ENCODE measurements around the gene PCTP.

The PCTP gene

DNA sequence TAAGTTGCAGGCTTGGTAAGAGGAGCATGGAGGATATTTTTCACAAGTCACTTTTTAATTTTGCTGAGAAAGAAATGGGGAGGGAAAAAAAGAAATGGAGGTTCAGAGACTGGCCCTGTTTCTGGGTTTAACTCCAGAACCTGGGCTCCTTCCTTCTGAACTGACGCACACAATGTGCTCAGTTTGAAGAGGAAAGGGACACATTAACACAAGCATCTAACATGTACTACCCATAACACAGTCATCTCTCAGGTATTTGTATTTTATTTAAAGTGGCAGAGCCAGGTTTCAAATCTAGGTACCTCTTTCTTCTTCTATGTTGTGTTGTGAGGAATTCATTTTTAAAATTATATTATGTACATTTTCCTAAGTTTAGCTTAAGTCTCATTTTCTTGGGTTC lies 22.9 kb upstream of the PCTP start:
- no peak for DNase-seq

DNA sequence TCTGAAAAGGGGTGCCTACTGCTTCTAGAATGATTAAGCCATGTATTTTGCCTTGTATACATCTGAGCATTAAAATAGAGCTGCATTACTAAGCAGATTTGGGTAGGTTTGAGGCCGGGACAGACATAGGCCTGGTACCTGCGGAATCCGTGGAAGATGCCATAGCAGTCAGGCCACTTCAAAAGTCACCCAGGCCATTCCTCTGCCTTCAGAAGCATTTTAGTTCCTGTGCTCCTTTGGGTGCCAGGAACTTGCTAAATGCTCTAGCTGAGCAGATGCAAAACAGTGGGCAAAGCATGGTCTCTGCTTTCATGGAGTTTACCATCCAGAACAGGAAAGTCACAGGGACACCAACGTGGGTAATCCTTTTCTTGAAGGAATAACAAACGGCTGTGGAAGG lies 22.5 kb upstream of the PCTP start:
- DNase-seq: no peak

DNA sequence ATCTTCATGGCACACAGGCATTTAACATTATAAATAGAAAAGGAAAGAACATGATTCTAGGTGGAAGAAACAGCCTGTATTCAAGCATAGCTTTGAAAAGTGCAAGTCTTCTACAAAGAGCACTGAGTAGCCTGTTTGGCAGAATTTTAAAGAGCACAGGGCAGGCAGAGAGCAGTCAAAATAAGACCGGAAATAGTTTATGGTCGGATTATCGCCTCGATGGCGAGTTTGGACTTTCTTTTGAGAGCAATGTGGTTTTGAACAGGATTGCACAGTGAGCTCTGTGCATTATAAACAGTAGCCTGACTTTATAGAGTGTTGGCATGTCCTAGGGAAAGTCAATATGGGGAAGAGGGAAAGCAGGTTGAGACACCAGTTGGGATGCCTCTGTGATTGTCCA lies 22.0 kb upstream of the PCTP start:
- no peak for DNase-seq

DNA sequence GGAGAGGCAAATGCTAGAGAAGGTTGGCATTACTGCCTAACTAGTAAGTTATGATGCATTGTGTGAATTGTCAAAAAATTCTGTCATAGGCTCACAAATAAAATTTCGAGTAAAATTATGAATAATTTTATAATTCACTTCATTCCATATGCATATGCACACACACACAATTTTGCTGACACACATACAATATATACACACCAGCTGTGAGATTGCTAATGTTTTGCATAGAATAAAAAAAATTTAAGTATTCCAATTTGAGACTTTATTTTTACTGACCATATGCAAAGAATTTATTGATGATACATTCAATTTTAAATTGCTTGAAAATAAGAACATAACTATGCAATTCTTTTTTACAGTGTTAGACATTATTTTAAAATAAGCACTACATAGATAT lies 21.4 kb upstream of the PCTP start:
- DNase-seq: no peak

DNA sequence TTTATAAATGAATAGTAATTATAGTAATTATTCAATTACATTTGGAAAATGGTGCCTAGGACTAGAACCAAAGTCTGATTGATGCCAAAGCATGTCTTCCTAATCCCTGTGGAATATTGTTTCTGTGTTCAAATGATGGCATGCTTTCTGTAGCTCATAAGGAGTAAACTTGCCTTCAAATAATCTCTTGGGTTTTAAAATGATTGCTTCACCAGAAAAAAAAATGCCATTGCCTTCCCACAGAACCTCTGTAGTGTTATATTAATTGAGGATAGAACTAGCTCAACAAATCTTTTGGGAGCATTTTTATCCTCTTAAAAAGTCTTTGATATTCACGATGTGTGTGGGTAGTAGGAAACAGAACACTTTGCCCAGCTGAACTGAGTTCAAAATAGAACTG lies 20.5 kb upstream of the PCTP start:
- DNase-seq: no peak

DNA sequence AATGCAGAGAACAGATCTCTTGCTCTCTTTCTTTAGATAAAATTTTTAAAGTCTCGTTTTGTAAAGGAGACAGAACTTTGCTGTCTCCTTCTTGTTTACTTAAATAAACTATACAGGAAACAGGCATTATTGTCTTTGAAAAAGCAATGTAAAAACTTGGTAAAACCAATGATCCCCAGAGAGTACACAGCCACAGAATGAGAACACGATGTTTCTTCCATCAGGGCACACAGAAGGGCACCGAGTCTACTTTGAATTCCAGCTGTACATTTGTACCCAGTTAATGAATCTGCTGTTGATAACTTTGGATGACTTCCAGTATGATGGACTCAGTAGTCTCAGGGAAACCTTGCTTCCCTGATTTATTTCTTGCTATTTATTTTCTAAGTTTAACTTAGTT lies 20.0 kb upstream of the PCTP start:
- DNase-seq: no peak

DNA sequence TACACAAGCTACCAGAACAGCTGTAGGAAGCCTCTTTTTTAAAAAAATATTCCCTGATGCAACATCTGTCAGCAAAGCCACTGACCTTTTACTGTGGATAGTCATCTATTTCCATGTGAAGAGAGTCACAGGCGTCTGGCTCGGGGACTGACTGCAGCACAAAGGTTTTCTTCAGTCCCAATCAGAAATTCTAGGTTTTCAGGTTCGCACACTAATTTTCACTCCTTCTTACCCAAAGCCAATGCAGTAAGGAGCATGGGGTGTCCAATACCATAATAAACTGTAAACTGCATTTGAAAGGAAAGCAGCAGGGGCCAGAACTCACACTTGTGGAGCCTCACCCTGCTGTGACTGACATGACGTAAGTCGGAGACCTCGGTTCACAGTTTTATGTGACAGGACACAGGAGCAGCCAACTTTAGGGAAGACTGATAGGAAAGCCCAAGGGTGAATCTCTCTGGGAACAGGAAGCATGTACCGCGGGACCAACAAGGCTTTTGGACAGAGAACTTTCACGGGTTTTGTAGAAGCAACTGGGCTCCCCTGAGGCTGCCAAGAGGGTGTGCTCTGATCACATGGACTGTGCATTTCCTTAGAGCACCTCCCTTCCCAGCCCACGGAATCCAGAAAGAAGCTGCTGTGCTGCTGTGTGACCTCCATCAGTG lies 19.1 kb upstream of the PCTP start:
- DNase-seq: no peak

DNA sequence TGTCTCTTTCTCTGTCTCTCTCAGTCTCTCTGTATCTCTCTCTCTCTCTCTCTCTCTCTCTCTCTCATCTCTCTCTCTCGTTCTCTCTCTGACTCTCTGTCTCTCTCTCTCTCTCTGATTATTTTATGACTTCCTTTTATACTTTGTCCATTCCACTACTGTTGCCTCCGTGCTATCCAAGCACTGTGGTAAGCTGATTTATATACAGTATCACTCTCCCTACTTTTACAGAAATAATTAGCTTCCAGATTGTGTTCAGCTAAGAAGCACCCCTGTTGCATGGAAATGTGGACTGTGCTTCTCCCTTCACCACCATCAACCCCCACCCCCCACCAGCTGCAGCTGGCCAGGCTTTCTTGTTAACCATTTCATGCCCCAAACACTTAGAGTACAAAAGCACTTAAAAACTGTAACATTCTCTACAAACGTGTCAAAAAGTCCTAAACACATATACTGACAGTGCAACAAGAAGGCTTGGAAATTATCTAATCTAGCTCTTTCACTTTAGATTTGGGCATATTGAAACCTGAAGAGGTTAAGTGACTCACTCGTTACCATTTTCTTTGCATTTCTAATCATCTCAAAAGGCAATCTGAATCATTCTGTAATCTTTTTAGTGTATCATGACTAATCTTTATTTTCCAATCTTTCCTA lies 16.6 kb upstream of the PCTP start:
- no peak for DNase-seq

DNA sequence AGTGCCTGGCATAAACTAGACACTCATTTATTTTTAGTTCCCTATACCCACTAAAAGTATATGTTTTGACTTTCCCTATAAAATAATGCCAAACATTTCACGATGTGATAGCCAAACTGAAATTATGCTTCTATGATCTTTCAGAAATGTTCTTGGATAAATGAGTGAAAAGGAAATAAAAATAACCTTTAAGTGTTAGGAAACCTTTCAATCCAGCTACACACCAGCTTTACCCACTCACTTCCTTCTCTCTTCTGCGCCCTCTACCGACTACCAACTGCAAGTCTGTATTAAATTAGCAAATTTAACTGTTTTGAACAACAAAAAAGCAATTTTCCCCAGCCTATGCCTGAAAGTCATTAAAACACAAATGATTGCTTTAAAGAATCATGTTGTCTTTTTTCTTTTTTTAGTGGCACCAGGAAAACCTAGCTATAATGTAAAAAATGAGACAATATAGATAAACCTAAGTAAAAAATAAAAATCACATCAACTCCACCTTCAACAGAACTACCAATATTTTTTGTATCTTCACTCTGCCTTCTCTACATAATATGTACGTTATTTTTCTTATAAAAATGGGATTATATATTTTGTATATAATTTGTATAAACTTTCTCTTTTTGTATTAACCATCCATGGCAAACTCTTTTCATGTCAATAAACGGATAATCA lies 15.0 kb upstream of the PCTP start:
- DNase-seq: no peak

DNA sequence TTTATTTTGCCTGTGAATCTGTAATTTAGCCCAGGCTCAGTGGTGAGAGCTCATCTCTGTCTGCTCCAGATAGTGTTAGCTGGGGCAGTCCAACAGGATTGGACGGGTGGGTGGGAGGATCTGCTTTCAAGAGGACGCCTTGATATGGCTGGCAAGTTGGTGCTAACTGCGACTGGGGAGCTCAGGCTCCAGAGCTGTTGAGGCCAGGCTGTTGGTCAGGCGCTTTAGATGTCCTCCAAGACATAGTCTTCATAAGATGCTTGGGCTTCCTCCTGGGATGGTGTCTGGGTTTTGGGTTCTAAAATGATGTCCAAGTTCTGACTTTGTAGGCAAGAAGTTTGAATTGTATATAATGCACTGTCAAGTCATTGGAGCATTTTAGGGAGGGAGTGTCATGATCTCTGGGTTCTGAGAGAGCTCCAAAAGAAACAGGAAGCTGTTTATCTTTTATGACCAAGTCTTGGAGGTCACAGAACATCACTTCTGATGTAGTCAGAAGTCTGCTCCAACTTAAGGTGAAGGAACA lies 12.8 kb upstream of the PCTP start:
- DNase-seq: no peak

DNA sequence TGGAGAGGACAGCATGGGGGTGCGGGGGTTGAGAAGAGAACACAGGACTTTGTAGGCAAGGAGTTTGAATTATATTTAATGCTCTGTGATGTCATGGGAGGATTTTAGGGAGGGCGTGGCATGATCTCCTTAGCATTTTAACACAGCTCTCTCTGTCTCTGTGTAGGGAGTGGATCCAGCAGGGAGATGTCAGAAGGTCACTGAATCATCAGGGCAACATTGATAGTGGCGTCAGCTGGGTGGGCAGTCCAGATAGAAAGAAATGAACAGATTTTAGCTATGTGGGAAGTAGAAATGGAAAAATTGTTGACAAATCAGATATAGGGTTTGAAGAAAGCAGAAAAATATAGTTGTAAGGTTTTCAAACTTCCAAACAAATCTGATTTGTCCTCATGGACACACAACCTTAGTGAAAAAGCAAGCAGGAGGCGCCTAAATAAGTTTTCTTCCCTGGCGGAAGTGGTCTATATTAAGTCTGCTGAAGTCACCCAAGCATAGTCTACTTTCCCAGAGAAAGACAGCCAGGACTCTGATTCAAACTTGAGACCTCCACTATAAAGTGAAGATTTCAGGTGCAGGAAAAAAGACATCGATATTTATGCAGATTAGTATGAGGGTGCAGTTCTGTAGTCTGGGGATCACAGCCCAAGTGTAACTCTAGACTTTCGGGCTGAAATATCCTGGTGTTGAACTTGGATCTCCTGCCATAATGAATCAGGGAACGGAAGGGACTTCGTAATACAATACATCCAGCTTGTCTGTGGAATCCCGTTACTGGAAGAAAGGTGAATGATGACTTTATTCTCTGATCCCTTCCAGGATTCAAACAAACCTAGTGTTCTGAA lies 10.1 kb upstream of the PCTP start:
- DNase-seq: no peak

DNA sequence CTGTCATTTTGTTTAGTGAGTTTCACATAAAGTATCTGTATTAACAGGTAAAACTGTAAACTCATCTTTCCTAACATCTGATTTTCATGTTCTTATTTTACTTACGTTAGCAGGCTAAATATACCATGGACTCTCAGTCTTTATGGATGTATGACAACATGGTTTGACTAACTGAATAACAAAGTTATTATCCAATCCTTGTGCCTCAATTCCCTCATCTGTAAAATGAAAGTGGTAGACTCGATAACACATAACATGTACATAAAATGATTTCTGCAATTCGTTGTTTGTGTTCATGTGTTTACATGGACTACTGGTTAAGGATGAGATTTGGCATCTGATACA lies 9.5 kb upstream of the PCTP start:
- DNase-seq: no peak

DNA sequence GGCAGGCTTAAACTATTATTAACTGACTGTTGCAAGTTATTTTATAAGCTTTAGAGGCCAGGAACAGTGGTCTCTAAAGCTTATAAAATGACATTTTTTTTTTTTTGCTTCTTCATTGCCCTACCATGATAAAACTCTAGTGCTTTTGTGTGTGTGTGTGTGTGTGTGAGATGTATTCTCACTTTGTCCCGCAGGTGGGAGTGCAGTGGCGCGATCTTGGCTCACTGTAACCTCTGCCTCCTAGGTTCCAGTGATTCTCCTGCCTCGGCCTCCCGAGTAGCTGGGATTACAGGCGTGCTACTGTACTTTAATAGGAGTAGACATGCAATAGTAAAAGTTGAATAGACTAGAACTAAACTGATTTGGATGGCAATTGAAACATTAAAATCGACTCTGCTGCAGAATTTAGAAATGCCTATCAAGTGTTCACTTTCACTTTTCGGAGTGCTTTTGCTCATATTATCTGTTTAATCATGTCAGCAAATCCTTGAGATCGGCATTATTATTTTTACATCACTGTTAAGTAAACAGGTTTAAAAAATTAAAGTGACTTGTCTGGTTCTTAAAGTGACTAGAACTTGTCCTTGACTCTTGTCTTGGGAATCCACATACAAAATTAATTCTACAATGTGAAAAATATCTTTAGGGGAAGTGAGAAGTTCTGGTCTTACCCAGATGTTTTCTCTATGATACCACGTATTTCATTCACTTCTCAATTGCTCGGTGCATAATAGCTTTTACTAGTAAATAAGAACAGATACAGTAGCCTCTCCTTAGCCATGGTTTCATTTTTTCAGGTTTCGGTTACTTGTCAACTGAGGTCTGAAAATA lies 8.4 kb upstream of the PCTP start:
- no peak for DNase-seq

DNA sequence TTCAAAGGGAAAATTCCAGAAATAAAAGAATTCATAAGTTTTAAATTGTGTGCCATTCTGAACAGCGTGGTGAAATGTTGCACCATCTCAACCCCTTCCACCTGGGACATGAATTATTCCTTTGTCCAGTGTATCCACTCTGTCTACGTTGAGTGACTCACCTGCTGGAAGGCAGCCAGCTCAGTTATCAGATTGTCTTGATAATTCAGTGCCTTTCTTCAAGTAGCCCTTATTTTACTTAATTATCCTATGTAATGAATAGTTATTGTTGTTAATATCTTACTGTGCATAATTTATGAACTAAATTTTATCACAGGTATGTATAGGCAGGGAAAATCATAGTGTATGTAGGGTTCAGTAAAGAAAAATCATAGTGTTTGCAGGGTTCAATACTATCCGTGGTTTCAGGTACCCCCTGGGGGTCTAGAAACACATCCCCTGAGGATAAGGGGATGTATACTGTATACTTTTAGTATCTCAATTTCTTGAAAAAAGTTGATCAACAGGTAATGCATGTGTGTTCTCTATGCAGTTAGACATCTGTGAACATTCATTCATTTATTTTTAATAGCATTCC lies 7.7 kb upstream of the PCTP start:
- no peak for DNase-seq

DNA sequence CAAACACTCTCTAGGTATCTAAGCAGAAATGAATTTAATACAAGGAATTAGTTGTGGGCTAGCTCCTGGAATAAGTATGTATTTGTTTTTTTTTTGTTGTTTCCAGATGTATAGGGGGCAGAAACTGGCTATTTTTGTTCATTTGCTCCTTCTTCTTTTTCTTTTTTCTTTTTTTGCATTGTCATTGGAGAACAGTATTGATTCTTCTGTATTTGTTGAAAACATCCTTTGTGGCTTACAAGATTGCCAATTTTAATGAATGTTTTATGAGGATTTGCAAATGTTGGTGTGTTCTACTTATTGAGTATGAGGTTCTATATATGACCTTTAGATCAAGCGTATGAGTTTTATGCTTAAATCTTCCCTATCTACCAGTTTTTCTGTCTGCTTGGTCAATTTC lies 5.6 kb upstream of the PCTP start:
- DNase-seq: no peak

DNA sequence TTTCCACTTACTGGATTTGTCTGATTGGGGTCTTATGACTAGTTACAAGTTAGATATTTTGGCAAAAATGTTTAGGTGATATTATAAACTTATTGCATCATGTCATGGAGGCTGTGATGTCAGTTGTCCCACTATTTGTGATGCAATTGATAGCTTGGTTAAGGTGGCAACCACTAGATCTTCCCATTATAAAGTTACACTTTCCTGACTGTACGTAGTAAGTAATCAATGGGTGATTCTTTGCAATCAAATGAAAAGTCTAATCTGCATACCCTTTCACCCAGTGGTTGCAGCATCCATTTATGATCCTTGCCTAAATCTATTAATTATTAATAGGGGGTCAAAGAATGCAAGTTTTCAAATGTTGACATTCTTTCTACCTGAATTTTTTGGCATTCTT lies 4.4 kb upstream of the PCTP start:
- DNase-seq: no peak

DNA sequence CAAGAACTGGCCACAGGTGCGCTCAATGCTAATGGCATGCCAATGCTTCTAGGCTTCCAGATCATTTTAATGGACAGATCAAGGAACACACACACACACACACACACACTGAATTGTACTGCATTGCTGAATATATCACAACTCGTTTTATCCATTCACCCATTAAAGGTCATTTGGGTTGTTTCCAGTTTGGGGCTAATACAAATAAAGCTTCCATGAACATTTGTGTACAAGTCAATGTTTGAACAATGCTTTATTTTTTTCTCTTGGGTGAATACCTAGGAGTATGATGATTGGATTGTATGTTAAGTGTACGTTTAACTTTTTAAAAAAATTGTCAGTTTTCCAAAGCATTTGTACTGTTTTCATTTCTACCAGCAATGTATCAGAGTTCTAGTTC lies 3.6 kb upstream of the PCTP start:
- DNase-seq: no peak

DNA sequence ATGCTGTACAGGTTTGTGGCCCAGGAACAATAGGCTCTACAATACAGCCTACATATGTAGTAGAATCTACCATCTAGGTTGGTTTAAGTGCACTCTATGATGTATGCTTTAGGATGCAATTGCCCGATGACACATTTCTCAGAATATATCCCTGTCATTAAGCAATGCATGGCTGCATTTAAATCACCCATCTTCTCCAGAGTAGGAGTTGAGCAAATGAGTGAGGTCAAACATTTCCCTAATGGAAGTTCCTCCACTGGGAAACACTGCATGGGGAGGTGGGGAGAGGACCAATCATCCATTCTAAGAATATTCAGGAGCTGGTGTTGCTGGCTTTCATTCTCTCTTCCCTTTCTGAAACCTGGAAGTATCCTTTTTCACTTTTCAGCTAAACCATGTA lies 2.0 kb upstream of the PCTP start:
- DNase-seq: no peak

DNA sequence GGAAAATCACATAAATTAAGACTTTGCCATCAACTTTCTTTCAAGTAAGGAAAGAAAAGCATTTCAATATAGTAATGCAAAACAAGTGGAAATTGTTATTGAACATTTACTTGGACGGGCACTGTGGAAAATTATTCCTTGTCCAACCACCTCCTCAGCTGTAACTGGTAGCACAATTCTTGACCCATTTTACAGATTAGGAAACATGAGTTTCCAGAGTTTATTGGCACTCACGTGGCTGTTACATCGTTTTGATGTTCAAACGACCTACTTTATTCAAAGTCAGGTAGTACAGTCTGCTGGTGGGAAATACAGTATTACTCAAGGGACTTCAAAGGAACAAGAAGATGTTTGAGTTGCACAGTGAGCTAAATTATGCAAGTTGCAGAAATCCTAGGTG lies 866 bp upstream of the PCTP start:
- DNase-seq: no peak

DNA sequence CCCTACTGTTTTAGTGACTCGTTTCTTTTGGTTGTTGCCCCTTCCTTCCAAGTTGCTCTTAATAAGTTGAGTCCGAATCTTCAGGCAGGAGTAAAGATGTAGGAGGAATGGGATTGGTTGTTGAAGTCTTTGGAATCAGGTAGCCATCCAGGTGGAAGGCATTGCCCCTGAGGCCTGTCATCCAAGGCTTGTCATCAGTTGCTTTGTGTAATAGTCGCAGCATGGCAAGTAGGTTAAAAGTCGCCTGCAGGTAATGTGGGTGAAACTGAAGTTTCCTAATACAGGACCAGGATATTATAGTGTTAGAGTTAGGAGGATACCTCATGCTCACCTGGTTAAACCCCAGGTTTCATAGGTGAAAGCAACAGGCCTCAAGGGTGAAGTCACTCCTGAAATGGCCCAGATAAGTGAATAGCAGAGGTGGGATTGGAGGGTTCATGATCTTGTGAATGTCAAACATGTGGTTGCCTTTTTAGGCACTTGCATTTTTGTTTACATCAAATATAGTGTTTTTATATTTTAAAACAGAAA lies 934 bp downstream of the PCTP start:
- no peak for DNase-seq

DNA sequence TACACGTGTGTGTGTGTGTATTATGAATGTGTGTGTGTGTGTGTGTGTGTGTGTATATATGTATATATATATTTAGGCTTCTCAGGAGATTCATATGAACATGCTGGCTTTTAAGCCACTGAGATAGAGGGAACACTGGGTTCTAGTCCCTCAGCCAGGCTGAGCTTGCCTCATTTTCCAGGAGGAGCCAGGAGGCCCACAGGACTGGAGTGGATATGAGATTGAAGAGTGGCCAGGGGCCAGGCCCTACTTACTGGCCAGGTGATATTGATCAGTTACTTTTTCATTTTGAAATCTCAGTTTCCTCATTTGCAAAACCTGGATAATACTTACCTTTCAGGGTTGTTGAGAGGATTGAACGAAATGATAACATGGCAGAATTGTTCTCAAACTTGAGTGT lies 5.8 kb downstream of the PCTP start:
- no peak for DNase-seq

DNA sequence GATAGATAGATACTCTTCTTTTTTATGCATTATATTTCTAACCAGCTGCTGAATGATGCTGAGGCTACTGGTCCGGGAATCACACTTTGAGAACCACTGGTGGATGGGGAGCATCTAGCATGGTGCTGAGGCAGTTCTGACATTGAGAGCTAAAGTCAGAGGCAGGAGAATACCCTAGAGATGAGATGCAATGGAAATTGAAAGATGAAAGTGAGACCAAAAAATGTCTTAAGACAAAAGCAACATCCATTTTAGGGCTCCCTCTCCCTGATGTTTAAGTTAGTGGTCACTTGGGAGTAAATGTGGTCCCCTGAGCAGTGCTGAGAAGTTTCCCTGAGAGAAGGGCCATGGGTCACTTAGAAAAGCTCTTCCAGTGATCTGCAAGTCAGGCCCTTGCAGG lies 6.8 kb downstream of the PCTP start:
- DNase-seq: no peak

All from T-helper 9 cell (primary cell).